ENCODE measurements around the gene PRELID3B. TPM values are rescaled to one million over a fixed set of nuclear protein-coding genes. Genes with fewer than 3 reads are reported as not detected.
"Not testable (repeated sequence)": the region's sequence is repeated elsewhere in the genome, so short reads cannot be mapped to it uniquely, and the experiment has no call there.

The PRELID3B gene
- total RNA-seq, 1 donor from 2014 or later: 62.5 TPM

- no peak for ATAC-seq
These were observed 6.1 kb upstream of the PRELID3B start for GRCh38 chr20:59048681-59049030.

GRCh38 chr20:59047938-59048680, 5.5 kb upstream of the PRELID3B start:
- ATAC-seq: peak; percentile 32

- no peak for ATAC-seq
These were observed 4.3 kb upstream of the PRELID3B start for GRCh38 chr20:59046862-59047261.

- no peak for ATAC-seq
These were observed 2.2 kb upstream of the PRELID3B start for GRCh38 chr20:59044796-59045195.

GRCh38 chr20:59044295-59044694, 1.7 kb upstream of the PRELID3B start:
- ATAC-seq: no peak

GRCh38 chr20:59043698-59044097, 1.1 kb upstream of the PRELID3B start:
- peak; percentile 22 for ATAC-seq

GRCh38 chr20:59042796-59043631, 428 bp upstream of the PRELID3B start:
- ATAC-seq: peak; percentile 98

GRCh38 chr20:59041487-59041886, 1.1 kb downstream of the PRELID3B start:
- not testable (repeated sequence) for ATAC-seq

- no peak for ATAC-seq
These were observed 1.9 kb downstream of the PRELID3B start for GRCh38 chr20:59040667-59041066.

- ATAC-seq: no peak
These were observed 3.4 kb downstream of the PRELID3B start for GRCh38 chr20:59039233-59039632.

GRCh38 chr20:59037386-59037785, 5.2 kb downstream of the PRELID3B start:
- no peak for ATAC-seq

GRCh38 chr20:59035381-59035780, 7.2 kb downstream of the PRELID3B start:
- no peak for ATAC-seq

GRCh38 chr20:59033616-59034165, 8.9 kb downstream of the PRELID3B start:
- no peak for ATAC-seq

- no peak for ATAC-seq
These were observed 9.5 kb downstream of the PRELID3B start for GRCh38 chr20:59033093-59033492.

GRCh38 chr20:59032713-59033059, 9.9 kb downstream of the PRELID3B start:
- no peak for ATAC-seq

GRCh38 chr20:59032023-59032712, 10.4 kb downstream of the PRELID3B start, which contains the start of gene ATP5F1E:
Gene ATP5F1E (minus strand): TSS chr20:59032335. CDS start chr20:59032251, 84 bp downstream.
- ATAC-seq: peak; percentile 100

GRCh38 chr20:59031564-59032022, 11.0 kb downstream of the PRELID3B start:
- no peak for ATAC-seq

GRCh38 chr20:59030911-59031563, 11.5 kb downstream of the PRELID3B start:
- ATAC-seq: peak; percentile 12

- ATAC-seq: no peak
These were observed 13.8 kb downstream of the PRELID3B start for GRCh38 chr20:59028812-59029211.

GRCh38 chr20:59027741-59028320, 14.8 kb downstream of the PRELID3B start:
- no peak for ATAC-seq

GRCh38 chr20:59026904-59027740, 15.5 kb downstream of the PRELID3B start:
- ATAC-seq: no peak
